Activated naive CD4-positive, alpha-beta T cell treated with Interleukin-2 at 50 U/mL for 16 hours (primary cell): ENCODE data around the gene IGFBP7.

Source experiments
- DNase-seq: peaks from one replicate; pipeline ENCODE4 v3.0.0-alpha.2; 2020

IGFBP7 gene, protein sequence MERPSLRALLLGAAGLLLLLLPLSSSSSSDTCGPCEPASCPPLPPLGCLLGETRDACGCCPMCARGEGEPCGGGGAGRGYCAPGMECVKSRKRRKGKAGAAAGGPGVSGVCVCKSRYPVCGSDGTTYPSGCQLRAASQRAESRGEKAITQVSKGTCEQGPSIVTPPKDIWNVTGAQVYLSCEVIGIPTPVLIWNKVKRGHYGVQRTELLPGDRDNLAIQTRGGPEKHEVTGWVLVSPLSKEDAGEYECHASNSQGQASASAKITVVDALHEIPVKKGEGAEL

GRCh38 chr4:57109847-57110639 lies at the start of gene IGFBP7:
Gene IGFBP7 (minus strand): TSS chr4:57110385. CDS start chr4:57110351, 34 bp downstream.
- no peak for DNase-seq

DNA sequence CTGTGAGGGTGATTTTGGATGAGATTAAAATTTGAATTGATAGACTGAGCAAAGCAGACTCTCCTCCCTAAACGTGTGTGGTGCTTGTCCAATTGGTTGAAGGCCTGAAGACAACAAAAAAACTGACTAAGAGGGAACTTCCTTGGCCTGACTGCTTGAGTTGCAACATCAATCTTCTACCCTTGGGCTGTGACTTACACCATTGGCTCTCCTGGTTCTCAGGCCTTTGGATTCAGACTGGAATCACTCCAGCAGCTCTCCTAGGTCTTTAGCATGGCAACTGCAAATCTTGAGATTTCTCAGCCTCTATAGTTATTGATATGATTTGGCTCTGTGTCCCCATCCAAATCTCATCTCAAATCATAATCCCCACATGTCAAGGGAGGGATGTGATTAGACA lies 49.7 kb upstream of the IGFBP7 start:
- no peak for DNase-seq

GRCh38 chr4:57158762-57159161 lies 48.6 kb upstream of the IGFBP7 start:
- no peak for DNase-seq

GRCh38 chr4:57158221-57158620 lies 48.0 kb upstream of the IGFBP7 start:
- DNase-seq, result no peak

DNA sequence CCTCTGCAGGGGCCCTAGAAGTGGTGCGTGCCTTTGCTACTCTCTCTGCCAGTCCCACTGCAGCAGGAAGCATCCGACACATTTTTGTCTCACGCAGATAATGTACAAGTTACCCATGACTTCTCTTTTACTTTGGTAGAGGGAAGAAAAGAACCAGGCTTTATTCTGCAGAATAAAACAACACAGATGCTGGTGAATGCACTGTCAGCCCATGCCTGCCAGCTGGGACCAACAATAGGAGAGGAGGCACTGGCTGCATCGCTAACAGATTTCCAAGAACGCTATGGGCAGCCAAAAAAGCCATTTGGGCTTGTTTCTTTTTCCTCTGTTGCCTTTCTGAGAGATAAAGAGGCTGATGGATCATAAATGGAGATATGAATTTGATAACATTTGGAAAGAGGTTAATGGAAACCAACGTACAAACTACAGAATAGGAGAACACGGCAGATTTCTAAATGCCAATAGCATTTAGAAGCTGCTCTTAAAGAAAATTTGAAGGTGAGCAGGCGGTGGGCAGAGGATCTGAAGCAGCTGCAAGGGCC lies 47.5 kb upstream of the IGFBP7 start:
- no peak for DNase-seq

GRCh38 chr4:57156242-57156990 lies 46.2 kb upstream of the IGFBP7 start:
- no peak for DNase-seq

DNA sequence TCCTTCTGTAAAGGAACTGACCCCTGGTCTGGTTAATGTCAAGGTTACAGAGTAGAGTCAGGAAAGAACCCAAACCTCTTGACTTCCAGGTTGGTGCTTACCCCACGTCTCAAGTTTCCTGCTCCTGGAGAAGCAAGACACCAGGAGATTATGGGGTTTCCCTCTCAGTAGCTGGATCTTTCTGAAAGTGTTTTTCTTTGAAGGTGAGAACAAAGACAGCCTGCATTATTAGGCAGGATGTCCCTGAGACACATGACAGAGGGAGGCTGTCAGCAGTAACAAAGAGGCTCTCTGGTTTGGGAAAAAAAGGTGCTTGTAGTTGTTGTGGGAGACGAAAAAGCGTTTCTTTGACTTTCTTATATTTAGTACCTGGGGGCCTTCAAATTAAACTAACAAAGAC lies 44.7 kb upstream of the IGFBP7 start:
- DNase-seq, result no peak

GRCh38 chr4:57154191-57154590 lies 44.0 kb upstream of the IGFBP7 start:
- DNase-seq, result no peak

DNA sequence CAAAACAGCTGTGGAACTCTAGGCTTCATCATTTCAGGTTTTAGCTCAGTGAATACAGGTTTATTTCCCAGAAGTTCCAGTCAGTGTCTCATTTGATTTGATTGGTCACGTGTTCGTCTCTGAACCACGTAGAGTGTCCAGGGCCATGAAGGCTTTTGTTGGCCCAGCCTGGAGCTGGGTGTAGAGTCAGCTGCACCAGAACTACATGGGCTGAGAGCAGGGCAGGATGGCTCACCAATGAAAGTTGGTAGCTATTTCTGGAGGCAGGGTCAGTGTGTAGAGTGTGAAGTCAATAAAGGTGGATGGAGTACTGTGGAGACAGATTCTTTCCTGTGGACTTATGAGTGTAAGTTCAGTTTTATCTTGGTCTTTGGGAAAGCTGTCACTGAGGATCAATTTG lies 43.0 kb upstream of the IGFBP7 start:
- no peak for DNase-seq

DNA sequence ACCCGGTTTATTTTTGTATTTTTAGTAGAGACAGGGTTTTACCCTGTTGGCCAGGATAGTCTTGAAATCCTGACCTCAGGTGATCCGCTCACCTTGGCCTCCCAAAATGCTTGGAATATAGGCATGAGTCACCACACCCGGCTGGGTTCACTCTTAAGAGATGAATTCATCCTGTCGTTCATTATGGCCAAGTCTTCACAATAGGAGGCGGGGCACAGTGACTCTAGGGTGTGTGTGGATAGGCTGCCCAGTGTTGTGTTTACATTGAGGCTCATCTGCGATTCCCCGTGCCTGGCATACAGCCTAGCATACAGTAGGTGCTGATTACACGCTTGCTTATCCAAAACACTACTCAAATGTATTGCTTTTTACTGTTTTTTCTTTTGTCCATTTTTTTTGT lies 41.3 kb upstream of the IGFBP7 start:
- DNase-seq, result no peak

- DNase-seq, result no peak
Observed at GRCh38 chr4:57149833-57150232, 39.6 kb upstream of the IGFBP7 start.

DNA sequence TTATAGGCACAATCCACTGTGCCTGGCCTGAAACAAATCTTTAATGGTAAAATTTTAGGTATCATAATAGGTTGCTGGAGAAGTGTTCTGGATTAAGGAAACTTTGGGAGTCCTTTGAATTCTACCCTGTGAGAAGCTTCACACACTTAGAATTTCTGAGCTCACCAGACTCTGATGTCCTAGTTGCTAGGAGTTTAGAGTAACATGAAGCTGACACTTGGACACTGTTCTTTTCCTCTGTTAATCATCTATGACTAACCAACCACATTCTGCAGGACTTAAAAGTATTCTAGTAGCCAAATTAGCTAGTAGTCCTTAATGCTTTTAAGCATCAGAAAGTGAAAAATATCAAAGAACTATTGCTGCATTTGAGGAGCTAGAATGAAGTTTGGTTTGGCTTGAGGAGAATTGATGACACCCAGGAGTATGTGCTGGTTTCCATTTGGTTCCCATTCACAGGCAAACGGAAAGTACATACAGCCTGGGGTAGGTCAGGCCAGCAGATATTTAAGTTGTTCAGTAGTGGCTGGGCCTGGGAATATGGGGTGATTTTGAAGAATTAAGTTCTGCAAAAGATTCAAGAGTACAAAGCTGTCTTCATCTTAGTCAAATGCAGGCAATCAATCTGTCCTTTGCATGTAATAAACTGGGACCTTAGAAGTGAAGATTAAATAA lies 38.8 kb upstream of the IGFBP7 start:
- DNase-seq, result no peak

- DNase-seq, result no peak
Observed at GRCh38 chr4:57148177-57148576, 38.0 kb upstream of the IGFBP7 start.

DNA sequence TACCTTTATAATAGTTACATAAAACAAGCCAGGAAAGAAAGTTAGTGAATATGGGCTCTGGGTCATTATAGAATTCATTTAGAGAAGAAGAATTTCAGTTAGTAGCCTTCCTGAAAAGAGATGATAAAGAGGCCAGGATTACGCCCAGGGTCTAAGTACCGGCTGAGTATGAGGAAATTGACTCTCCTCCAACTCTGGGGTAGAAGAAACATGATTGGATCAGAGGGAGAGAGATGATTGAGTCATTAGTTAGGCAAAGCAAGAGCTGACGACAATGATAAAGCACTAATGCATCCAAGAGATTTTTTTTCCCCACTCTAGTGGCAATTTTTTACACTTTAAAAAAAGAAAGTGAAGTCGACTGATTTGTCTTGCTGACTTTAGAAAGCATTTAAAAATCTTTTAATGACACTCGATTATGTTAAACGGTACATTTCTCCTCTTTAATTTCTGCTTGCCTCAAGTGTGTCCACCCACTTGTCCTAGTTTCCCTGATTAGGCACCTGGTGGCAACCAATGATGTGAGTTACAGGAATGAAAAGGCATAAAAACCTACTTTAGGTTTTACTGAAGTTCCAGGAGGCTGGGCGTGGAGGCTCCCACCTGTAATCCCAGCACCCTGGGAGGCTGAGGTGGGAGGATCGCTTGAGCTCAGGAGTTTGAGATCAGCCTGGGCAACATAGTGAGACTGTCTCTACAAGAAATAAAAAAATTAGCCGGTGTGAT lies 37.3 kb upstream of the IGFBP7 start:
- DNase-seq, result no peak

DNA sequence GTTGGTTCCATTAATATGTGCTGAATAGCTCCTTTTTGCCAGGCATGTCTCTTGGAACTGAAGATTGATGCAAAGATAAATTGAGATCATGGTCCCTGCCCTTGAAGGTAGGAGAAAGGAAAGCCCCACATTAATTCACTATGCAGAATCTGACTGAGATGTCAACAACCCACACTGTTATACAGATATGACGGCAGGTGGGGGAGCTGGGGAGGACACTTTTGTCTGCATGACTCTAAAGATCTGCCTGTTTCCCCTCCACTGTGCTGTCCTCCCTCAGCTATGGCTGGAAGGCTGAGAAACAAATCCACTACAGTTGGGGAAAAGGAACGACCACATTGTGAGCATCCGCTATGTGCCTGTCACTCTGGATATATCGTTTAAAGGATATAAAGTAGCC lies 36.3 kb upstream of the IGFBP7 start:
- no peak for DNase-seq

GRCh38 chr4:57144466-57144865 lies 34.3 kb upstream of the IGFBP7 start:
- DNase-seq, result no peak

DNA sequence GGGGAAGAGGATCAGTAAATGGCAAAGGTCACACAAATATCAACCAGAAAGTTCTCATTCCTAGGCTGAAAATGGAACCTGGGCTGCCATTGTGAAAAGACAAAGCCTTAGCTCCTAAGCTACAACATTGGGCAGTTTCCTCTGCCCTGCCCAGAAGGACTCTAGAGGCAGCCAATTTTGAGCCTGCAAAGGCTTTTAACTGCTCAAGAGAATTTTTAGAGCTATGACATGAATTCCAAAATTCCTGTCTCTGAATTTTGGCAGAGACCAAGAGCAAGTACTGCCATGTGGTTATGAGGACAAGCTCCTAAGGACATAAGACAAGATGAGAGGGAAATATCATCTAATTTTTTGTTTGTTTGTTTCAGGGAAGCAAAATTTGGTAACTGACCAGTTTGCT lies 29.6 kb upstream of the IGFBP7 start:
- DNase-seq, result no peak

- no peak for DNase-seq
Observed at GRCh38 chr4:57137261-57137660, 27.1 kb upstream of the IGFBP7 start.

DNA sequence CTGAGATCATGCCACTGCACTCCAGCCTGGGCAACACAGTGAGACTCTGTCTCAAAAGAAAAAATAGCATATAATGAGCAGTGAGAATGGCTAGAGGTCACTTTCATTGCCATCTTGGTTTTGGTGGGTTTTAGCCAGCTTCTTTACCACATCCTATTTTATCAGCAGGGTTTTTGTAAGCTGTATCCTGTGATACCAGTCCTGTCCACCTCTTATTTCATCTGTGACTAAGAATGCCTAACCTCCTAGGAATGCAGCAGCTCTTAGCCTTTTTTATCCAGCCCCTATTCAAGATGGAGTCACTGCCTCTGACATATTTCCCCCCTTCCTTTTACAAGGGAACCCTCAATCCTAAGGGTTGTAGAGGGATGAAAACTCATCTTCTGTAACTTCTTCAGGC lies 26.1 kb upstream of the IGFBP7 start:
- no peak for DNase-seq

GRCh38 chr4:57132743-57133137 lies 22.6 kb upstream of the IGFBP7 start:
- DNase-seq, result no peak

GRCh38 chr4:57131849-57132742 lies 21.9 kb upstream of the IGFBP7 start:
- DNase-seq, result no peak
